Tongue (tissue), 2 donors: ENCODE data around the gene TMPRSS4. TPM values are rescaled to one million over a fixed set of nuclear protein-coding genes. Genes with fewer than 3 reads are reported as not detected.

ENCODE experiments used
- DNase-seq: peaks from one replicate; pipeline ENCODE4 v3.0.0-alpha.2; 2015
- total RNA-seq: library from RNA; depleted of rRNA; stranded (reverse); fragments of >200 nt; gene quantifications from one replicate; pipeline ENCODE4 v1.2.3, GENCODE V29; 2014

TMPRSS4 gene
- total RNA-seq, 1 donor from 2014 or later = 7.0 TPM

GRCh38 chr11:118153976-118154375 is 77.1 kb downstream of the TMPRSS4 start:
- DNase-seq = no peak

- DNase-seq = no peak
These were observed 77.8 kb downstream of the TMPRSS4 start for GRCh38 chr11:118154641-118155040.

GRCh38 chr11:118155776-118156530 is 79.1 kb downstream of the TMPRSS4 start:
- DNase-seq = no peak

GRCh38 chr11:118156531-118157185 is 79.8 kb downstream of the TMPRSS4 start:
- DNase-seq = no peak

GRCh38 chr11:118157186-118157895 is 80.5 kb downstream of the TMPRSS4 start:
- no peak for DNase-seq

- no peak for DNase-seq
These were observed 84.9 kb downstream of the TMPRSS4 start for GRCh38 chr11:118161786-118162185.

GRCh38 chr11:118162846-118163245 is 86.0 kb downstream of the TMPRSS4 start:
- DNase-seq = no peak

- DNase-seq = no peak
These were observed 86.6 kb downstream of the TMPRSS4 start for GRCh38 chr11:118163494-118163893.

- DNase-seq = no peak
These were observed 88.0 kb downstream of the TMPRSS4 start for GRCh38 chr11:118164885-118165284.

GRCh38 chr11:118166641-118167040 is 89.8 kb downstream of the TMPRSS4 start:
- DNase-seq = no peak

GRCh38 chr11:118167253-118167652 is 90.4 kb downstream of the TMPRSS4 start:
- DNase-seq = no peak

GRCh38 chr11:118167906-118168305 is 91.0 kb downstream of the TMPRSS4 start:
- no peak for DNase-seq

GRCh38 chr11:118168316-118168715 is 91.4 kb downstream of the TMPRSS4 start:
- DNase-seq = no peak

- no peak for DNase-seq
These were observed 91.9 kb downstream of the TMPRSS4 start for GRCh38 chr11:118168751-118169150.

- no peak for DNase-seq
These were observed 92.6 kb downstream of the TMPRSS4 start for GRCh38 chr11:118169300-118170140.

- no peak for DNase-seq
These were observed 93.4 kb downstream of the TMPRSS4 start for GRCh38 chr11:118170231-118170630.

- no peak for DNase-seq
These were observed 94.0 kb downstream of the TMPRSS4 start for GRCh38 chr11:118170882-118171268.

Other genes starting within 250 kb of the TMPRSS4 start
- gene FXYD6, start 200.4 kb upstream of the TMPRSS4 start, total RNA-seq = 78.6 TPM
- gene TMPRSS13, start 147.7 kb upstream of the TMPRSS4 start, total RNA-seq = 2.2 TPM
- 5.9 TPM for gene IL10RA, start 90.7 kb upstream of the TMPRSS4 start, total RNA-seq
- gene SMIM35, start 9.9 kb downstream of the TMPRSS4 start, total RNA-seq = not detected
- gene SCN4B, start 75.7 kb downstream of the TMPRSS4 start, total RNA-seq = 4.1 TPM
- 12.0 TPM for gene SCN2B, start 99.6 kb downstream of the TMPRSS4 start, total RNA-seq
- 9.7 TPM for gene JAML, start 147.9 kb downstream of the TMPRSS4 start, total RNA-seq
- 3.0 TPM for gene MPZL3, start 175.3 kb downstream of the TMPRSS4 start, total RNA-seq
- 27.2 TPM for gene MPZL2, start 187.2 kb downstream of the TMPRSS4 start, total RNA-seq
- gene CD3E, start 227.7 kb downstream of the TMPRSS4 start, total RNA-seq = not detected